ENCODE results near the gene GGCX. TPM values are rescaled to one million over a fixed set of nuclear protein-coding genes. Genes with fewer than 3 reads are reported as not detected.

The GGCX gene
- total RNA-seq, 2 donors from 2014 or later: 25.7 to 49.9 TPM

- peaks cover 11% of the 10 kb centered on the region for H3K36me3 ChIP-seq
- no peak for DNase-seq
- TF ChIP-seq, protein P1, sequence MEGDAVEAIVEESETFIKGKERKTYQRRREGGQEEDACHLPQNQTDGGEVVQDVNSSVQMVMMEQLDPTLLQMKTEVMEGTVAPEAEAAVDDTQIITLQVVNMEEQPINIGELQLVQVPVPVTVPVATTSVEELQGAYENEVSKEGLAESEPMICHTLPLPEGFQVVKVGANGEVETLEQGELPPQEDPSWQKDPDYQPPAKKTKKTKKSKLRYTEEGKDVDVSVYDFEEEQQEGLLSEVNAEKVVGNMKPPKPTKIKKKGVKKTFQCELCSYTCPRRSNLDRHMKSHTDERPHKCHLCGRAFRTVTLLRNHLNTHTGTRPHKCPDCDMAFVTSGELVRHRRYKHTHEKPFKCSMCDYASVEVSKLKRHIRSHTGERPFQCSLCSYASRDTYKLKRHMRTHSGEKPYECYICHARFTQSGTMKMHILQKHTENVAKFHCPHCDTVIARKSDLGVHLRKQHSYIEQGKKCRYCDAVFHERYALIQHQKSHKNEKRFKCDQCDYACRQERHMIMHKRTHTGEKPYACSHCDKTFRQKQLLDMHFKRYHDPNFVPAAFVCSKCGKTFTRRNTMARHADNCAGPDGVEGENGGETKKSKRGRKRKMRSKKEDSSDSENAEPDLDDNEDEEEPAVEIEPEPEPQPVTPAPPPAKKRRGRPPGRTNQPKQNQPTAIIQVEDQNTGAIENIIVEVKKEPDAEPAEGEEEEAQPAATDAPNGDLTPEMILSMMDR (IDR thresholded peaks at IDR 0.05): no peak
- H3K9me3 ChIP-seq: no peaks in the 10 kb centered on the region
- H3K27ac ChIP-seq: no peak overlapping the region
- no peak overlapping the region for H3K9ac ChIP-seq (ENCODE audit: low read depth in 2 of 2, low read length in 2 of 2)
- H3K4me3 ChIP-seq: no peak overlapping the region
- H3K4me1 ChIP-seq: no peaks in the 10 kb centered on the region
- intact Hi-C loops (cut with DNase I): loop anchor here (10.0 kb wide), 1 partner anchor 155 kb away; no protein-coding TSS in a partner anchor
- H3K27me3 ChIP-seq: no peaks in the 10 kb centered on the region
Observed at GRCh38 chr2:85549826-85550225, 11.5 kb downstream of the GGCX start.

DNA sequence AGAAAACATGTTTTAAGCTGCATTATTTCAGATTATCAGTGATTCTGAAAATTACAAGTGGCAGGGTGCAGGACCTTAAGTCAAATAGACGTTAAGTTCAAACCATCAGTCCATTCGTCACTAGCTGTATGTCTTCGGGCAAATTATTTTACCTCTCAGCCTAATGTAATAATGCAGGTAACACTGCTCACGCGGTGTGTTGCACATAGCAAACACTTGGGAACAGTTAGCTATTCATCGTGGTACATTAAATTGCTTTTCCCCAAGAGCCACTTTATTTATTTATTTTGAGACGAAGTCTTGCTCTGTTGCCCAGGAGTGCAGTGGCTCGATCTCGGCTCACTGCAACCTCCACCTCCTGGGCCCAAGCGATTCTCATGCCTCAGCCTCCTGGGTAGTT, 12.2 kb downstream of the GGCX start:
- Histone ChIP-seq H3K27ac (no peak overlapping the region), H3K36me3 (peaks cover 17% of the 10 kb centered on the region)

DNA sequence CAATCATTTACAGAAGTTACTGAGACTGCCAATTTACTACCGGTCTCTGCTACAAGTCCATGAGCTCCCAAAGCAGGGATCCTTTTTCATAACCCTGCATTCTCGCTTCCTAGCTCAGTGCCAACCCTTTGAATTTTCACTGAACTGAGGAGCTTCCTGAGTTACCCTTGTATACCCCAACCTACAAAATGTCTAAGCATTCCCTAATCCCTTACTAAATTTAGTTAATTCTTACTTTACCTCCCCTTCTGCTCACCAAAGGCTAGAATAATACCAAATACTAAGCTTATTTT, 12.7 kb downstream of the GGCX start:
- TF ChIP-seq, protein P1 (IDR thresholded peaks at IDR 0.05): no peak
- DNase-seq: no peak
- intact Hi-C loops (cut with DNase I): no loop called here
- Histone ChIP-seq H3K9me3 (no peaks in the 10 kb centered on the region), H3K9ac (ENCODE audit: low read depth in 2 of 2, low read length in 2 of 2) (no peak overlapping the region), H3K4me3 (no peak overlapping the region), H3K36me3 (peaks cover 19% of the 10 kb centered on the region), H3K27ac (no peak overlapping the region), H3K4me1 (no peaks in the 10 kb centered on the region), H3K27me3 (no peaks in the 10 kb centered on the region)

More for the DNA sequence above, 12.2 kb downstream of the GGCX start:
- Histone ChIP-seq H3K9ac (ENCODE audit: low read depth in 2 of 2, low read length in 2 of 2) (no peak overlapping the region), H3K27me3 (no peaks in the 10 kb centered on the region), H3K4me3 (no peak overlapping the region), H3K9me3 (no peaks in the 10 kb centered on the region), H3K4me1 (no peaks in the 10 kb centered on the region)
- DNase-seq: no peak
- TF ChIP-seq, protein P1 (IDR thresholded peaks at IDR 0.05): no peak
- intact Hi-C loops (cut with DNase I): no loop called here

DNA sequence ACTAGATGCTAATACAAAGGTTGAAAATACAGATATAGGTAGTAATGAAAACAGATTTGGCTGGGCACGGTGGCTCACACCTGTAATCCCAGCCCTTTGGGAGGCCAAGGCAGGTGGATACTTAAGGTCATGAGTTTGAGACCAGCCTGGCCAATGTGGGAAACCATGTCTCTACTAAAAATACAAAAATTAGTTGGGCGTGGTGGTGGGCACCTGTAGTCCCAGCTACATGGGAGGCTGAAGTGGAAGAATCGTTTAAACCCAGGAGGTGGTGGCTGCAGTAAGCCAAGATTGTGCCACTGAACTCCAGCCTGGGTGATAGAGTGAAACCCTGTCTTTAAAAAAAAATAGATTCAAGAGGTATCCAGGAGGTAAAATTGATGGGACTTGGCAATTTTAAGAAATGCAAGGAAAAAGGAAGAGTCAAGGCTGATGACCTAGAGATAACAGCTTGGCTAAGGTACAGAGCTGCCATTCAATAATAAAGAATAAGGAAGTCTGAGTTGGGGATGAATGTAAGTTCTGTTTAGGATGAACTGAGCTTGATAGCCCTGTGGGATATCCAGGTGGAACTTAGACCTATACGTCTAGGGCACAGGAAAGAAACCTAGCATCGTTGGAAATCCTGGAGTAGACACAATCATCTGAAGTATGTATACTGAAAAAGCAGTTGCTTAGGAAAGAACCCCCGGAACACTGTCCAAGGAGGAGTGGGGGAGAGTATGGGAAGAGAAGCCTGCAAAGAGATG, 13.3 kb downstream of the GGCX start:
- H3K27me3 ChIP-seq: no peaks in the 10 kb centered on the region
- no peak overlapping the region for H3K9ac ChIP-seq (ENCODE audit: low read depth in 2 of 2, low read length in 2 of 2)
- intact Hi-C loops (cut with DNase I): no loop called here
- peaks cover 24% of the 10 kb centered on the region for H3K36me3 ChIP-seq
- H3K4me1 ChIP-seq: no peaks in the 10 kb centered on the region
- DNase-seq: no peak
- TF ChIP-seq, protein P1 (IDR thresholded peaks at IDR 0.05): no peak
- H3K27ac ChIP-seq: no peak overlapping the region
- no peaks in the 10 kb centered on the region for H3K9me3 ChIP-seq
- H3K4me3 ChIP-seq: no peak overlapping the region

GRCh38 chr2:85547089-85547858, 14.0 kb downstream of the GGCX start:
- Histone ChIP-seq H3K9ac (ENCODE audit: low read depth in 2 of 2, low read length in 2 of 2) (no peak overlapping the region), H3K36me3 (peaks cover 31% of the 10 kb centered on the region), H3K27ac (no peak overlapping the region), H3K27me3 (no peaks in the 10 kb centered on the region), H3K9me3 (no peaks in the 10 kb centered on the region), H3K4me3 (no peak overlapping the region), H3K4me1 (no peaks in the 10 kb centered on the region)
- no peak for DNase-seq
- intact Hi-C loops (cut with DNase I): no loop called here
- TF ChIP-seq, protein P1 (IDR thresholded peaks at IDR 0.05): no peak

All from colonic mucosa (tissue), 4 donors.